HG03565 (cell line): ENCODE results near the gene CLIC4.
"Not testable (repeated sequence)": the region's sequence is repeated elsewhere in the genome, so short reads cannot be mapped to it uniquely, and the experiment has no call there.

ENCODE experiments used
- ATAC-seq: cut with Tn5 transposase; IDR thresholded peaks from one replicate; pipeline ENCODE4 v1.9.1; 2021; ENCODE audit warnings: mild to moderate bottlenecking, moderate library complexity; ENCODE audit not compliant: unreplicated experiment

CLIC4 gene

DNA sequence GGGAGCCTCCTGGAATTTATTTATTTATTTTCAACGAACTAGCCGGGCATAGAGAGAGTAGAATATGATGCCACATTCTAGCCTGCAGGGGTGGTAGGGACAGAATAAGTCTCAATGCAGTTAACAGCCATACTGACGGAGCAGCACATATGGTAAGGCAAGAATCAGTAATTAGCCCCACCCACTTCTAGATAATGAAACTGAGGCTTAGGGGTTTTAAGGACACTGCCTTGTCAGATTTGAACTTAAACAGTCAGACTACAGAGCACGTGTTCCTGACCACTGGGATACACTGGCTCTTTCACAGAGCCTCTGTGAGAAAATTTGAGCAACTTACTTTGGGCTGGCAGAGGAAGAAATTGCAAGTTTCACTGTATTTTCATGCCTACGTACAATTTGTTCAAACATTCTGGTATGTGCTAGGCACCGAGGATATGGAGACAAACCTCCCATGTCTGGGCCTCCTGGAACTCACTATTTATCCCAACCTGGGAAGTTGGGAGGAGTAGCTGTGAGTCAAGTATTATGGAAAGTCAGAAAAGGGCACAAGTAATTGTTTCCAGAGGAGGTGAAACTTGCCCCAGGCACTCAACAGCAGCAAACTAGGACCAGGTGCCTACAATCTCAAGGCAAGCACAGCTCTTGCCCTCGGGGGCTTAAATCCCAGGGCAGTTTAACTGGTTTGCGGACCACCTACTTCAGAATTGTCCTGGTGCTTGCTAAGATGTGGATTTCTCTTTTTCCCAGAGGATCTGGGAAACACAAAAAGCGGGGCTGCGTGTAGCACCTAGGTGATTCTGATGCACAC is 1.6 kb upstream of the CLIC4 start:
- ATAC-seq = no peak

- no peak for ATAC-seq
Measured at GRCh38 chr1:24745711-24746413, 615 bp downstream of the CLIC4 start.

- no peak for ATAC-seq
Measured at GRCh38 chr1:24748191-24749121, 3.2 kb downstream of the CLIC4 start.

GRCh38 chr1:24749252-24749651 is 4.0 kb downstream of the CLIC4 start:
- no peak for ATAC-seq

- no peak for ATAC-seq
Measured at GRCh38 chr1:24749886-24750285, 4.6 kb downstream of the CLIC4 start.

GRCh38 chr1:24751833-24752232 is 6.6 kb downstream of the CLIC4 start:
- no peak for ATAC-seq

- ATAC-seq = no peak
Measured at GRCh38 chr1:24752305-24752704, 7.1 kb downstream of the CLIC4 start.

DNA sequence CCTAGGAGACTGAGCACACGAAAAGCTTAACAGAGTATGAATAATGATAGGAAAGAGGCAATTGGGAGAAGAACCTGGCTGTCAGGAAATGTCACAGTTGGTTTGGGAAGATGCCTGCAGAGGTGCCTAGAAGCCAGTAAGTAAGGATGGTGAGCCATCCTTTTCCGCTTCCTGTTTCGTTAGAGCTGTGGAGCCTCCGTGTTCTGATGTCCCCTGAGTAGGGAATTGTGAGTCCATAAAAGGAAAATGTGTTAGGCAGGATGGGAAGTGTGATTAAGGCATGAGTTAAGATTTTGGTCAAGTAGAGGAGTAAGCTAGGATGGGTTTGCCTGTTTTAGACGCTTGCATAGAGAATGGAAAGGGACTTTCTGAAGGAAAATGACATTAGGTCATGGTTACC is 9.0 kb downstream of the CLIC4 start:
- no peak for ATAC-seq

- not testable (repeated sequence) for ATAC-seq
Measured at GRCh38 chr1:24755323-24755722, 10.1 kb downstream of the CLIC4 start.

DNA sequence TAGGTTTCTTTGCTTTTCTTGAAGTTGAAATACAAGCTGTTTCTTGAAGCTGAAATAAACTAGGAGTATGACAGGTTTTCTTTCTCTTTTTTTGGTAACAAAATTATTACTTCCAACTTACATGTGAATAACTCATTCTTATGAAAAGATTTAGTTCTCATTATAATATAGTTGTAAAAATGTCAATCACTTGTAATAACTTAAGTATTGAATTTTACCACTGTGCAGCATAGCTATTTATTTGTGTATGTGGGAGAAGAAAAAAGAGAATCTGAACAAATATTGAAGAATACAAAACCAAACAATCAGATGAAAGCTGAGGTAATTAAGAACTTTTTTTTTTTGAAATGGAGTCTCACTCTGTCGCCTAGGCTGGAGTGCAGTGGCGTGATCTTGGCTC is 11.1 kb downstream of the CLIC4 start:
- no peak for ATAC-seq

DNA sequence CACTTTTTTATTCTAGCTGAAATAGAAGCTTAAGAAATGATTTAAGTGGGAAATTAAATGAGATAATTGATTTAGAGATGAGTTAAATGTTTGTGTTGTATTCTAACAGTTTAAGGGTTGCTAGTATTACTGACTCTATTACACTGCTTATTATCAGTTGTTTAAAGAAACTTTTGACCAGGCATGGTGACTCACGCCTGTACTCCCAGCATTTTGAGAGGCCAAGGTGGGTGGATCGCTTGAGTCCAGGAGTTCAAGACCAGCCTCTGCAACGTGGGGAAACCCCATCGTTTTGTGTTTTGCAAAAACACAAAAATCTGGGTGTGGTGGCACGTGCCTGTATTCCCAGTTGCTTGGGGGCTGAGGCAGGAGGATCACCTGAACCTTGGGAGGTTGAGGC is 14.2 kb downstream of the CLIC4 start:
- no peak for ATAC-seq

GRCh38 chr1:24761582-24761981 is 16.3 kb downstream of the CLIC4 start:
- no peak for ATAC-seq

- ATAC-seq = no peak
Measured at GRCh38 chr1:24762133-24762676, 17.0 kb downstream of the CLIC4 start.

- no peak for ATAC-seq
Measured at GRCh38 chr1:24763671-24764070, 18.4 kb downstream of the CLIC4 start.

DNA sequence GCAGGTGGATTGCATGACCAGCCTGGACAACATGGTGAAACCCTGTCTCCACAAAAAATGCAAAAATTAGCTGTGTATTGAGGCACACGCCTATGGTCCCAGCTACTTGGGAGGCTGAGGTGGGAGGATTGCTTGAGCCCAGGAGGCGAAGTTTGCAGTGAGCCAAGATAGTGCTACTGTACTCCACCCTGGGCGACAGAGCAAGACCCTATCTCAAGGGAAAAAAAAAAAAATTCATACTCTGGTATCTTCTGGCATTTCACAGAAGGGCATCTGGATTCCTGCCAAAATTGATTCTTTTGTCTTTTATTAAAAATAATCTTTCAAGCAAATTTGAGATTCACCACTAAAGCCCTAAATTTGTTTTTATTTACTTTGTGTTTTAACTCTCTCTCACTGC is 19.2 kb downstream of the CLIC4 start:
- ATAC-seq = no peak

- ATAC-seq = no peak
Measured at GRCh38 chr1:24764848-24765247, 19.6 kb downstream of the CLIC4 start.

- ATAC-seq = no peak
Measured at GRCh38 chr1:24765308-24765988, 20.2 kb downstream of the CLIC4 start.

GRCh38 chr1:24767351-24767750 is 22.1 kb downstream of the CLIC4 start:
- no peak for ATAC-seq

DNA sequence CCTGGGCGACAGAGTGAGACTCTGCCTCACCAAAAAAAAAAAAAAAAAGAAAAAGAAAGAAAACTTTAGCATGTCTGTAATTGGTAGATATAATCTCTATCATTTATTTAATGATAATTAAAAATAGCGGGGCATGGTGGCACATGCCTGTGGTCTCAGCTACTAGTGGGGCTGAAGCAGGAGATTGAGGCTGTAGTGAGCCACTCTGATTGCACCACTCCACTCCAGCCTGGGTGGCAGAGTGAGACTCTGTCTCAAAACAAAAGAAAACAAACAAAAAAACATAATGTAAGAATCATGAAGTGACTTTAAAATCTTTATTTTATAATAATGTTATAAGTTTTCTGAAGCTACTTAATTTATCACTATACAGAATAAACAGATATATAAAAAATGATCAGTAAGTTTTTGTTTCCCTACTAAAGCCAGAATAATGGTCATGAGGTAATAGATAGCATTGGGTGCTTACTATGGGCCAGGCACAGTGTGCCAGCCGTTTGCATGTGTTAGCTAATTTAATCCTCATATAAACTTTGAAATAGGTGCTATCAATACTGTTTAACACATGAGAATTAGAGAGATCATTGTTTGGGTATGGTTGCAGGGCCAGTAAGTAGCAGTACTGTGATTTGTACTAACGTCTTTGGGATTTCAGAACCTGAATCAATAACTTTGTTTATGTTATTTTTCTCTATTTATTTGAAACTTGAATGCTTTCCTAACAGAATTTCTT is 23.8 kb downstream of the CLIC4 start:
- ATAC-seq = no peak
